ENCODE measurements around the gene SMIM45.

GRCh38 chr22:41929418-41929810 is 22.5 kb upstream of the SMIM45 start:
- TF ChIP-seq CTCF (tag by site-specific recombination; IDR thresholded peaks at IDR 0.05) (no peak), ZNF274 (IDR thresholded peaks at IDR 0.05; ENCODE audit: low read length) (no peak), ZNF274 (tag by site-specific recombination; IDR thresholded peaks at IDR 0.05; ENCODE audit: borderline replicate concordance) (no peak), REST (tag by site-specific recombination; IDR thresholded peaks at IDR 0.05) (no peak), HIC1 (tag by site-specific recombination; IDR thresholded peaks at IDR 0.05) (no peak), ZNF660 (tag by site-specific recombination; IDR thresholded peaks at IDR 0.05) (no peak), PRDM10 (tag by site-specific recombination; IDR thresholded peaks at IDR 0.05) (no peak), ZNF112 (tag by site-specific recombination; IDR thresholded peaks at IDR 0.05) (no peak), PRDM6 (tag by site-specific recombination; IDR thresholded peaks at IDR 0.05) (no peak), ZNF701 (tag by site-specific recombination; IDR thresholded peaks at IDR 0.05) (no peak), ZNF777 (tag by site-specific recombination; IDR thresholded peaks at IDR 0.05; ENCODE audit: borderline replicate concordance) (no peak)
